HepG2 (cell line): ENCODE data around the gene JPT1. TPM values are rescaled to one million over a fixed set of nuclear protein-coding genes. Genes with fewer than 3 reads are reported as not detected.

Experiments used
- ARHGAP35 ChIP-seq: sonication (generic); formaldehyde crosslinking; IDR thresholded peaks from 2 replicates; pipeline ENCODE4 v1.9.0; 2022; ENCODE audit warnings: mild to moderate bottlenecking, inconsistent platforms, moderate library complexity, missing genetic modification reagents, borderline replicate concordance
- CCDC6 ChIP-seq: sonication (generic); formaldehyde crosslinking; IDR thresholded peaks from 2 replicates; pipeline ENCODE4 v1.8.1; 2022; ENCODE audit warnings: mild to moderate bottlenecking, missing genetic modification reagents, moderate library complexity
- HOXA5 ChIP-seq: sonication (generic); formaldehyde crosslinking; IDR thresholded peaks from 2 replicates; pipeline ENCODE4 v1.4.0; 2020; ENCODE audit warnings: missing genetic modification reagents
- IRF2 ChIP-seq: IDR thresholded peaks from 2 replicates; pipeline ENCODE4 v1.6.1; 2018; ENCODE audit warnings: missing genetic modification reagents, missing compliant biosample characterization
- KLF15 ChIP-seq: sonication (generic); formaldehyde crosslinking; IDR thresholded peaks from 2 replicates; pipeline ENCODE4 v1.8.1; 2023; ENCODE audit warnings: borderline replicate concordance, mild to moderate bottlenecking, inconsistent platforms, missing genetic modification reagents, mixed read lengths
- KLF6 ChIP-seq: IDR thresholded peaks from 2 replicates; pipeline ENCODE4 v1.8.0; 2016; ENCODE audit warnings: missing biosample characterization, missing genetic modification reagents
- MXI1 ChIP-seq: IDR thresholded peaks from 3 replicates; pipeline ENCODE4 v1.6.1; 2012; ENCODE audit warnings: low read depth, low read length, inconsistent platforms, borderline replicate concordance
- PAF1 ChIP-seq: IDR thresholded peaks from 2 replicates; pipeline ENCODE4 v1.6.1; 2016; ENCODE audit warnings: missing genetic modification reagents, missing compliant biosample characterization
- SMARCC2 ChIP-seq: fragments of 450-650 bp; IDR thresholded peaks from 2 replicates; pipeline ENCODE4 v1.6.1; 2017; ENCODE audit warnings: antibody characterized with exemption, mild to moderate bottlenecking
- SOX5 ChIP-seq: IDR thresholded peaks from 2 replicates; pipeline ENCODE4 v1.6.1; 2016; ENCODE audit warnings: borderline replicate concordance
- TAF15 ChIP-seq: fragments of 200-400 bp; formaldehyde crosslinking; IDR thresholded peaks from one replicate; pipeline ENCODE4 v1.6.1; 2018; ENCODE audit warnings: mild to moderate bottlenecking, low read depth, low read length; ENCODE audit not compliant: poor library complexity, severe bottlenecking
- TP53 ChIP-seq: sonication (generic); formaldehyde crosslinking; conservative IDR thresholded peaks from 2 replicates; pipeline ENCODE4 v1.4.0; 2020; ENCODE audit warnings: missing genetic modification reagents
- ZBTB42 ChIP-seq: sonication (generic); formaldehyde crosslinking; IDR thresholded peaks from 2 replicates; pipeline ENCODE4 v1.5.0; 2020; ENCODE audit warnings: mild to moderate bottlenecking, missing genetic modification reagents
- ZNF607 ChIP-seq: sonication (generic); formaldehyde crosslinking; IDR thresholded peaks from 2 replicates; pipeline ENCODE4 v1.5.1; 2020; ENCODE audit warnings: missing genetic modification reagents, mild to moderate bottlenecking, borderline replicate concordance
- ZZZ3 ChIP-seq: sonication (generic); formaldehyde crosslinking; IDR thresholded peaks from 2 replicates; pipeline ENCODE4 v1.4.0; 2020; ENCODE audit warnings: missing genetic modification reagents, mild to moderate bottlenecking, borderline replicate concordance
- polyA plus RNA-seq, 8 experiments: library from polyadenylated mRNA; depleted of rRNA in 3 of 8; stranded (reverse) in 7 of 8; unstranded in 1 of 8; fragments of >200 nt; fragmentation: Illumina TruSeq in 4 of 8; extraction: Trizol in 4 of 8; gene quantifications; 2 replicates each; pipeline versions ENCODE4 v1.2.1 to v1.2.3, GENCODE V29; 2011 to 2016; ENCODE audit warnings: low read depth in 4 of 8, missing spikeins in 1 of 8, mixed read lengths in 1 of 8; ENCODE audit not compliant: insufficient read depth in 1 of 8
- total RNA-seq, 5 experiments: library from RNA; depleted of rRNA; stranded (reverse); fragments of >200 nt; fragmentation: Illumina TruSeq; extraction: Trizol; gene quantifications; 2 replicates each; pipeline ENCODE4 v1.2.3, GENCODE V29; 2016; ENCODE audit warnings: low read depth in 1 of 5
- TF ChIP-seq, protein P1 (sequence below): sonication (generic); formaldehyde crosslinking; IDR thresholded peaks from 2 replicates; pipeline ENCODE4 v1.4.0; 2020; ENCODE audit warnings: mild to moderate bottlenecking, low read depth, missing genetic modification reagents
- TF ChIP-seq, protein P2 (sequence below): sonication (generic); formaldehyde crosslinking; IDR thresholded peaks from 2 replicates; pipeline ENCODE4 v1.4.0; 2020; ENCODE audit warnings: missing genetic modification reagents
- TF ChIP-seq, protein P3 (sequence below): IDR thresholded peaks from 2 replicates; pipeline ENCODE4 v1.6.1; 2016; ENCODE audit warnings: low read depth, missing genetic modification reagents, missing compliant biosample characterization
- TF ChIP-seq, protein P4 (sequence below): sonication (generic); formaldehyde crosslinking; IDR thresholded peaks from 2 replicates; pipeline ENCODE4 v1.5.0; 2020; ENCODE audit warnings: missing genetic modification reagents

The JPT1 gene
- total and polyA plus RNA-seq, 2 of the 13 experiments (the other 11 are each of a cell fraction or from before 2014, with no cell fraction given): 43.3 to 256 TPM

DNA sequence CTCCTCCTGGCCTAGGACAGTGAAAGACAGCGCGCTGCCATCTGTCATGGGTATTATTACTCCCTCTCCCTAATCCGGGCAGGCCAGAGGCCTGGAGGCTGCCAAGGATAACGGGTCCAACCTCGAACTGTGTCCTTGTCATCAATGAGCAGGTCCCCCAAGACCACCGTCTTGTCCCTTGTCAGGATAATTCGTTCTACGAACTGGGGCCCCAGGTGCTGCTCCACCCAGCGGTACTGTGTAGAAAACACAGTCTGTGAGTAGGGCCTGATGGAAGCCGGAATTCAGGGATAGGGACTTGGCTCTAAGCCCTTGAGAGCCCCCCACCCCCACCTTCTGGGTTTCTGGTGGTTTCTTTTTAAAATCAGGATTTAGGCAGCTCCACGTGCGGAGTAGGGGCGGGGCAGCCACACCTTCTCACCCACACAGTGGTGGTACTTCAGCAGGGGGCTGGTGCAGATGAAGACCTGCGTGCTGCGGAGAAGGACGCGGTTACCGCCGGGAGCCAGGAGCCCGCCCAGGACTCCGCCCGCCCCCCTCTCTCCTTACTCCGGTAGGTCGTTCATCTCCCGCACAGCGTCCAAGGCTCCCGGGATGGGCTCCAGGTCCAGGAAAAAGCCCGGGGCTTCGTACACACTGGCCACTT, 23.6 kb downstream of the JPT1 start (continued):
- TF ChIP-seq, protein P1, sequence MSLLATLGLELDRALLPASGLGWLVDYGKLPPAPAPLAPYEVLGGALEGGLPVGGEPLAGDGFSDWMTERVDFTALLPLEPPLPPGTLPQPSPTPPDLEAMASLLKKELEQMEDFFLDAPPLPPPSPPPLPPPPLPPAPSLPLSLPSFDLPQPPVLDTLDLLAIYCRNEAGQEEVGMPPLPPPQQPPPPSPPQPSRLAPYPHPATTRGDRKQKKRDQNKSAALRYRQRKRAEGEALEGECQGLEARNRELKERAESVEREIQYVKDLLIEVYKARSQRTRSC (CRISPR knock-in tag): no peak
- TF ChIP-seq MXI1: no peak
- TF ChIP-seq IRF2 (CRISPR knock-in tag): peak; percentile 20; the same call in 1 of the 2 replicates
- TF ChIP-seq TAF15: no peak
- TF ChIP-seq KLF15 (CRISPR knock-in tag): 0 out of 2 replicates have a peak, but pooled peaks have one; percentile 18
- TF ChIP-seq ZBTB42 (CRISPR knock-in tag): no peak
- TF ChIP-seq PAF1: no peak
- TF ChIP-seq SMARCC2: no peak
- TF ChIP-seq, protein P2, sequence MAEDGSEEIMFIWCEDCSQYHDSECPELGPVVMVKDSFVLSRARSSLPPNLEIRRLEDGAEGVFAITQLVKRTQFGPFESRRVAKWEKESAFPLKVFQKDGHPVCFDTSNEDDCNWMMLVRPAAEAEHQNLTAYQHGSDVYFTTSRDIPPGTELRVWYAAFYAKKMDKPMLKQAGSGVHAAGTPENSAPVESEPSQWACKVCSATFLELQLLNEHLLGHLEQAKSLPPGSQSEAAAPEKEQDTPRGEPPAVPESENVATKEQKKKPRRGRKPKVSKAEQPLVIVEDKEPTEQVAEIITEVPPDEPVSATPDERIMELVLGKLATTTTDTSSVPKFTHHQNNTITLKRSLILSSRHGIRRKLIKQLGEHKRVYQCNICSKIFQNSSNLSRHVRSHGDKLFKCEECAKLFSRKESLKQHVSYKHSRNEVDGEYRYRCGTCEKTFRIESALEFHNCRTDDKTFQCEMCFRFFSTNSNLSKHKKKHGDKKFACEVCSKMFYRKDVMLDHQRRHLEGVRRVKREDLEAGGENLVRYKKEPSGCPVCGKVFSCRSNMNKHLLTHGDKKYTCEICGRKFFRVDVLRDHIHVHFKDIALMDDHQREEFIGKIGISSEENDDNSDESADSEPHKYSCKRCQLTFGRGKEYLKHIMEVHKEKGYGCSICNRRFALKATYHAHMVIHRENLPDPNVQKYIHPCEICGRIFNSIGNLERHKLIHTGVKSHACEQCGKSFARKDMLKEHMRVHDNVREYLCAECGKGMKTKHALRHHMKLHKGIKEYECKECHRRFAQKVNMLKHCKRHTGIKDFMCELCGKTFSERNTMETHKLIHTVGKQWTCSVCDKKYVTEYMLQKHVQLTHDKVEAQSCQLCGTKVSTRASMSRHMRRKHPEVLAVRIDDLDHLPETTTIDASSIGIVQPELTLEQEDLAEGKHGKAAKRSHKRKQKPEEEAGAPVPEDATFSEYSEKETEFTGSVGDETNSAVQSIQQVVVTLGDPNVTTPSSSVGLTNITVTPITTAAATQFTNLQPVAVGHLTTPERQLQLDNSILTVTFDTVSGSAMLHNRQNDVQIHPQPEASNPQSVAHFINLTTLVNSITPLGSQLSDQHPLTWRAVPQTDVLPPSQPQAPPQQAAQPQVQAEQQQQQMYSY (CRISPR knock-in tag): no peak
- TF ChIP-seq CCDC6: no peak
- no peak for TF ChIP-seq ARHGAP35 (CRISPR knock-in tag)
- no peak for TF ChIP-seq ZZZ3 (CRISPR knock-in tag)
- TF ChIP-seq KLF6 (CRISPR knock-in tag): no peak
- no peak for TF ChIP-seq ZNF607 (CRISPR knock-in tag)
- TF ChIP-seq, protein P3, sequence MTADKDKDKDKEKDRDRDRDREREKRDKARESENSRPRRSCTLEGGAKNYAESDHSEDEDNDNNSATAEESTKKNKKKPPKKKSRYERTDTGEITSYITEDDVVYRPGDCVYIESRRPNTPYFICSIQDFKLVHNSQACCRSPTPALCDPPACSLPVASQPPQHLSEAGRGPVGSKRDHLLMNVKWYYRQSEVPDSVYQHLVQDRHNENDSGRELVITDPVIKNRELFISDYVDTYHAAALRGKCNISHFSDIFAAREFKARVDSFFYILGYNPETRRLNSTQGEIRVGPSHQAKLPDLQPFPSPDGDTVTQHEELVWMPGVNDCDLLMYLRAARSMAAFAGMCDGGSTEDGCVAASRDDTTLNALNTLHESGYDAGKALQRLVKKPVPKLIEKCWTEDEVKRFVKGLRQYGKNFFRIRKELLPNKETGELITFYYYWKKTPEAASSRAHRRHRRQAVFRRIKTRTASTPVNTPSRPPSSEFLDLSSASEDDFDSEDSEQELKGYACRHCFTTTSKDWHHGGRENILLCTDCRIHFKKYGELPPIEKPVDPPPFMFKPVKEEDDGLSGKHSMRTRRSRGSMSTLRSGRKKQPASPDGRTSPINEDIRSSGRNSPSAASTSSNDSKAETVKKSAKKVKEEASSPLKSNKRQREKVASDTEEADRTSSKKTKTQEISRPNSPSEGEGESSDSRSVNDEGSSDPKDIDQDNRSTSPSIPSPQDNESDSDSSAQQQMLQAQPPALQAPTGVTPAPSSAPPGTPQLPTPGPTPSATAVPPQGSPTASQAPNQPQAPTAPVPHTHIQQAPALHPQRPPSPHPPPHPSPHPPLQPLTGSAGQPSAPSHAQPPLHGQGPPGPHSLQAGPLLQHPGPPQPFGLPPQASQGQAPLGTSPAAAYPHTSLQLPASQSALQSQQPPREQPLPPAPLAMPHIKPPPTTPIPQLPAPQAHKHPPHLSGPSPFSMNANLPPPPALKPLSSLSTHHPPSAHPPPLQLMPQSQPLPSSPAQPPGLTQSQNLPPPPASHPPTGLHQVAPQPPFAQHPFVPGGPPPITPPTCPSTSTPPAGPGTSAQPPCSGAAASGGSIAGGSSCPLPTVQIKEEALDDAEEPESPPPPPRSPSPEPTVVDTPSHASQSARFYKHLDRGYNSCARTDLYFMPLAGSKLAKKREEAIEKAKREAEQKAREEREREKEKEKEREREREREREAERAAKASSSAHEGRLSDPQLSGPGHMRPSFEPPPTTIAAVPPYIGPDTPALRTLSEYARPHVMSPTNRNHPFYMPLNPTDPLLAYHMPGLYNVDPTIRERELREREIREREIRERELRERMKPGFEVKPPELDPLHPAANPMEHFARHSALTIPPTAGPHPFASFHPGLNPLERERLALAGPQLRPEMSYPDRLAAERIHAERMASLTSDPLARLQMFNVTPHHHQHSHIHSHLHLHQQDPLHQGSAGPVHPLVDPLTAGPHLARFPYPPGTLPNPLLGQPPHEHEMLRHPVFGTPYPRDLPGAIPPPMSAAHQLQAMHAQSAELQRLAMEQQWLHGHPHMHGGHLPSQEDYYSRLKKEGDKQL (CRISPR knock-in tag): no peak
- TF ChIP-seq, protein P4, sequence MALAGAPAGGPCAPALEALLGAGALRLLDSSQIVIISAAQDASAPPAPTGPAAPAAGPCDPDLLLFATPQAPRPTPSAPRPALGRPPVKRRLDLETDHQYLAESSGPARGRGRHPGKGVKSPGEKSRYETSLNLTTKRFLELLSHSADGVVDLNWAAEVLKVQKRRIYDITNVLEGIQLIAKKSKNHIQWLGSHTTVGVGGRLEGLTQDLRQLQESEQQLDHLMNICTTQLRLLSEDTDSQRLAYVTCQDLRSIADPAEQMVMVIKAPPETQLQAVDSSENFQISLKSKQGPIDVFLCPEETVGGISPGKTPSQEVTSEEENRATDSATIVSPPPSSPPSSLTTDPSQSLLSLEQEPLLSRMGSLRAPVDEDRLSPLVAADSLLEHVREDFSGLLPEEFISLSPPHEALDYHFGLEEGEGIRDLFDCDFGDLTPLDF (CRISPR knock-in tag): no peak
- 0 out of 2 replicates have a peak, but pooled peaks have one; percentile 76 for TF ChIP-seq TP53 (CRISPR knock-in tag)
- no peak; the same call in none of the 2 replicates for TF ChIP-seq SOX5
- TF ChIP-seq HOXA5 (CRISPR knock-in tag): no peak
